ENCODE results near the gene PKNOX1.

GRCh38 chr21:43031121-43031619 is 56.8 kb downstream of the PKNOX1 start:
- no peak for TF ChIP-seq CTCF (IDR thresholded peaks at IDR 0.05)
- no peak for TF ChIP-seq POLR2A (IDR thresholded peaks at IDR 0.05)

Data from esophagus squamous epithelium (tissue), 4 donors.